SK-N-SH (cell line): ENCODE data around the gene TSC2. TPM values are rescaled to one million over a fixed set of nuclear protein-coding genes. Genes with fewer than 3 reads are reported as not detected.
"Not testable (repeated sequence)": the region's sequence is repeated elsewhere in the genome, so short reads cannot be mapped to it uniquely, and the experiment has no call there.

ENCODE experiments used
- CTCF ChIA-PET: fragments of 300-600, 350-600 bp; formaldehyde crosslinking; extraction: SDS; loops from one replicate; lab custom pipeline; 2021; lab: Yijun Ruan, JAX
- POLR2A ChIA-PET: fragments of 350-600 bp; sonication (Branson Sonifier 250); formaldehyde crosslinking; extraction: SDS; loops from one replicate; lab custom pipeline; 2020; ENCODE audit warnings: antibody characterized with exemption, inconsistent platforms; lab: Yijun Ruan, JAX
- DNase-seq: peaks from one replicate; pipeline ENCODE4 v3.0.0; 2012
- H2AFZ ChIP-seq: fragments of 200-600 bp; sonication (generic); 2 replicates; pipeline ENCODE4 v1.8.1; 2016; ENCODE audit warnings: antibody characterized with exemption, mild to moderate bottlenecking, low read depth
- H3F3A ChIP-seq: fragments of 200-600 bp; sonication (generic); replicated peaks from 2 replicates; pipeline ENCODE3; 2016; ENCODE audit warnings: antibody characterized with exemption, mild to moderate bottlenecking; ENCODE audit not compliant: insufficient read depth
- H3K27ac ChIP-seq, 2 experiments: fragments of 200-500 bp in 1 of 2; fragments of 200-600 bp in 1 of 2; sonication (Bioruptor generic) in 1 of 2; sonication (generic), shearing (Covaris generic) in 1 of 2; 2 replicates each; pipeline versions ENCODE4 v1.5.1 to v1.6.1; 2014 to 2016; ENCODE audit warnings: low read depth in 2 of 2, inconsistent platforms in 1 of 2, low read length in 1 of 2, mild to moderate bottlenecking in 1 of 2, mixed read lengths in 1 of 2
- H3K27me3 ChIP-seq: fragments of 200-600 bp; sonication (generic), shearing (Covaris generic); 2 replicates; pipeline ENCODE4 v1.6.1; 2016; ENCODE audit warnings: mixed run types; ENCODE audit not compliant: insufficient read depth
- H3K36me3 ChIP-seq, 2 experiments: fragments of 200-500 bp in 1 of 2; fragments of 200-600 bp in 1 of 2; sonication (Bioruptor generic) in 1 of 2; sonication (generic) in 1 of 2; replicated peaks in 1 of 2; 2 replicates each; pipeline versions ENCODE3 to v1.5.1; 2014 to 2016; ENCODE audit warnings: low read length in 1 of 2, mild to moderate bottlenecking in 1 of 2; ENCODE audit not compliant: insufficient read depth in 2 of 2, control insufficient read depth in 1 of 2
- H3K4me1 ChIP-seq, 2 experiments: fragments of 200-500 bp in 1 of 2; fragments of 200-600 bp in 1 of 2; sonication (Bioruptor generic) in 1 of 2; sonication (generic), shearing (Covaris generic) in 1 of 2; 2 replicates each; pipeline versions ENCODE4 v1.5.1 to v1.6.1; 2014 to 2016; ENCODE audit warnings: low read depth in 1 of 2, low read length in 1 of 2, mixed run types in 1 of 2; ENCODE audit not compliant: insufficient read depth in 2 of 2, control insufficient read depth in 1 of 2
- H3K4me2 ChIP-seq: fragments of 200-600 bp; sonication (generic), shearing (Covaris generic); 2 replicates; pipeline ENCODE4 v1.6.1; 2017; ENCODE audit warnings: mixed run types
- H3K4me3 ChIP-seq, 2 experiments: fragments of 200-500 bp in 1 of 2; fragments of 200-600 bp in 1 of 2; sonication (Bioruptor generic) in 1 of 2; sonication (generic), shearing (Covaris generic) in 1 of 2; 2 replicates each; pipeline versions ENCODE4 v1.5.1 to v1.8.1; 2014 to 2016; ENCODE audit warnings: low read depth in 2 of 2, inconsistent platforms in 1 of 2, low read length in 1 of 2, mild to moderate bottlenecking in 1 of 2, mixed read lengths in 1 of 2, moderate library complexity in 1 of 2
- H3K79me2 ChIP-seq: fragments of 200-600 bp; sonication (generic); 2 replicates; pipeline ENCODE4 v1.8.1; 2017; ENCODE audit warnings: mild to moderate bottlenecking; ENCODE audit not compliant: insufficient read depth
- H3K9ac ChIP-seq: fragments of 200-600 bp; sonication (generic); 2 replicates; pipeline ENCODE4 v1.6.1; 2017; ENCODE audit warnings: mixed run types
- H3K9me2 ChIP-seq: fragments of 200-600 bp; sonication (generic); 2 replicates; pipeline ENCODE4 v1.6.1; 2017; ENCODE audit warnings: mixed run types
- H3K9me3 ChIP-seq: fragments of 200-600 bp; sonication (generic); 2 replicates; pipeline ENCODE4 v1.6.1; 2017; ENCODE audit warnings: mixed run types, mild to moderate bottlenecking, moderate library complexity
- H4K20me1 ChIP-seq: fragments of 200-600 bp; sonication (generic); 2 replicates; pipeline ENCODE4 v1.6.1; 2017; ENCODE audit warnings: mild to moderate bottlenecking, mixed run types; ENCODE audit not compliant: insufficient read depth
- CHD2 ChIP-seq: fragments of 150-350 bp; IDR thresholded peaks from 2 replicates; pipeline ENCODE4 v1.6.1; 2018; ENCODE audit warnings: low read length; ENCODE audit not compliant: partially characterized antibody
- CTCF ChIP-seq: fragments of 200-600 bp; sonication (generic); IDR thresholded peaks from 2 replicates; pipeline ENCODE4 v1.6.1; 2017; ENCODE audit warnings: antibody characterized with exemption, mild to moderate bottlenecking, moderate library complexity
- FOSL2 ChIP-seq: IDR thresholded peaks from 2 replicates; pipeline ENCODE4 v1.4.0; 2012; ENCODE audit warnings: low read depth, mild to moderate bottlenecking, moderate library complexity, borderline replicate concordance
- GABPA ChIP-seq: IDR thresholded peaks from 2 replicates; pipeline ENCODE4 v1.4.0; 2012; ENCODE audit warnings: low read depth, mild to moderate bottlenecking
- JUND ChIP-seq: IDR thresholded peaks from 2 replicates; pipeline ENCODE4 v1.4.0; 2012
- MAX ChIP-seq: IDR thresholded peaks from 2 replicates; pipeline ENCODE4 v1.4.0; 2012; ENCODE audit warnings: low read depth
- POLR2AphosphoS5 ChIP-seq: IDR thresholded peaks from 2 replicates; pipeline ENCODE4 v1.6.1; 2012; ENCODE audit warnings: low read depth, low read length
- TAF1 ChIP-seq: IDR thresholded peaks from 2 replicates; pipeline ENCODE4 v1.6.1; 2012; ENCODE audit warnings: low read depth, mild to moderate bottlenecking, low read length, moderate library complexity, borderline replicate concordance
- TCF12 ChIP-seq: IDR thresholded peaks from 2 replicates; pipeline ENCODE4 v1.4.0; 2012
- TEAD4 ChIP-seq: IDR thresholded peaks from 2 replicates; pipeline ENCODE4 v1.4.0; 2012; ENCODE audit warnings: mild to moderate bottlenecking, borderline replicate concordance; ENCODE audit not compliant: insufficient read depth
- USF1 ChIP-seq: IDR thresholded peaks from 2 replicates; pipeline ENCODE4 v1.4.0; 2012; ENCODE audit warnings: low read depth, borderline replicate concordance
- YY1 ChIP-seq: IDR thresholded peaks from 2 replicates; pipeline ENCODE4 v1.4.0; 2012; ENCODE audit warnings: low read depth, mild to moderate bottlenecking
- WGBS: methylation state at CpG from one replicate; pipeline ENCODE4 v1.1.6; 2017; ENCODE audit warnings: low lambda C conversion rate; 5-methylcytosine and 5-hydroxymethylcytosine counted together
- polyA plus RNA-seq, 3 experiments: library from polyadenylated mRNA; depleted of rRNA; stranded (reverse); fragments of >200 nt; gene quantifications; 2 replicates each; pipeline ENCODE4 v1.2.3, GENCODE V29; 2012
- TF ChIP-seq, protein P1 (sequence below): fragments of 150-350 bp; IDR thresholded peaks from 2 replicates; pipeline ENCODE4 v1.6.1; 2017; ENCODE audit warnings: antibody characterized with exemption, low read length, low read depth, borderline replicate concordance

TSC2 gene
- polyA plus RNA-seq, 1 of the 3 experiments (the other 2 are of a cell fraction), result 96.1 TPM

- Histone ChIP-seq H3K4me1 (peaks cover 34 to 47% of the 10 kb centered on the region in 2 experiments; a peak in 3 of 4 replicates), H3K9ac (peak overlapping the region; percentile 83), H4K20me1 (peaks cover under 1% of the 10 kb centered on the region; the same call in 1 of the 2 replicates), H3K9me2 (no peaks in the 10 kb centered on the region), H2AFZ (peak overlapping the region; percentile 17; the same call in 1 of the 2 replicates), H3F3A (peaks cover 3% of the 10 kb centered on the region), H3K27me3 (no peaks in the 10 kb centered on the region), H3K36me3 (peaks cover 0 to 13% of the 10 kb centered on the region in 2 experiments), H3K79me2 (peaks cover 21% of the 10 kb centered on the region; the same call in 1 of the 2 replicates), H3K27ac (peak overlapping the region; percentile 86 to 93), H3K4me3 (peak overlapping the region; percentile 3 to 54; a peak in 2 of 4 replicates), H3K4me2 (peak overlapping the region; percentile 94), H3K9me3 (no peaks in the 10 kb centered on the region)
- peak; percentile 83 for DNase-seq
- 14% methylated on average over 18 of the region's 37 CpGs for WGBS
- POLR2A ChIA-PET, result interaction anchor here (1.5 kb wide), 1 partner anchor 14 kb away, joined by 3 read pairs; the partner anchor contains the start of genes NTHL1 and TSC2
- no peak for TF ChIP-seq CTCF
- peak; percentile 18; the same call in 1 of the 2 replicates for TF ChIP-seq GABPA
- TF ChIP-seq, protein P1, sequence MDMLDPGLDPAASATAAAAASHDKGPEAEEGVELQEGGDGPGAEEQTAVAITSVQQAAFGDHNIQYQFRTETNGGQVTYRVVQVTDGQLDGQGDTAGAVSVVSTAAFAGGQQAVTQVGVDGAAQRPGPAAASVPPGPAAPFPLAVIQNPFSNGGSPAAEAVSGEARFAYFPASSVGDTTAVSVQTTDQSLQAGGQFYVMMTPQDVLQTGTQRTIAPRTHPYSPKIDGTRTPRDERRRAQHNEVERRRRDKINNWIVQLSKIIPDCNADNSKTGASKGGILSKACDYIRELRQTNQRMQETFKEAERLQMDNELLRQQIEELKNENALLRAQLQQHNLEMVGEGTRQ, result no peak
- 0 out of 2 replicates have a peak, but pooled peaks have one; percentile 43 for TF ChIP-seq MAX
- peak; percentile 30; the same call in 1 of the 2 replicates for TF ChIP-seq FOSL2
- TF ChIP-seq CHD2, result no peak
- 0 out of 2 replicates have a peak, but pooled peaks have one; percentile 5 for TF ChIP-seq USF1
- no peak for TF ChIP-seq YY1
- TF ChIP-seq TCF12, result peak; percentile 31; the same call in 1 of the 2 replicates
- TF ChIP-seq JUND, result no peak
- TF ChIP-seq TEAD4, result 0 out of 2 replicates have a peak, but pooled peaks have one; percentile 24
- TF ChIP-seq POLR2AphosphoS5, result peak; percentile 22; the same call in 1 of the 2 replicates
- TF ChIP-seq TAF1, result no peak
- CTCF ChIA-PET, result interaction anchor here (0.6 to 2.5 kb wide), 2 partner anchors 10 to 971 kb away, joined by 4 to 12 read pairs; no protein-coding TSS in a partner anchor
These were observed 14.5 kb upstream of the TSC2 start for GRCh38 chr16:2033057-2033908.

- POLR2A ChIA-PET, result interaction anchor here (1.5 kb wide), 1 partner anchor 13 kb away, joined by 3 read pairs; the partner anchor contains the start of genes NTHL1 and TSC2
- not testable (repeated sequence) for H3K9me2 ChIP-seq, DNase-seq, H4K20me1 ChIP-seq, H3F3A ChIP-seq, H3K27me3 ChIP-seq, H3K9me3 ChIP-seq
- peaks cover 33 to 54% of the 10 kb centered on the region in 2 experiments; a peak in 3 of 4 replicates for H3K4me1 ChIP-seq
- H3K36me3 ChIP-seq, result peaks cover 0 to 13% of the 10 kb centered on the region in 2 experiments
- CTCF ChIA-PET, result interaction anchor here (2.5 kb wide), 1 partner anchor 11 kb away, joined by 12 read pairs; no protein-coding TSS in a partner anchor
- H3K27ac ChIP-seq, result peak overlapping the region; percentile 86 to 93
- peak overlapping the region; percentile 94 for H3K4me2 ChIP-seq
- H2AFZ ChIP-seq, result peak overlapping the region; percentile 17; the same call in 1 of the 2 replicates
- peaks cover 20% of the 10 kb centered on the region; the same call in 1 of the 2 replicates for H3K79me2 ChIP-seq
- H3K4me3 ChIP-seq, result peak overlapping the region in 1 of 2 experiments; percentile 54; a peak in 1 of 4 replicates
- WGBS, result 86% methylated on average over 17 of the region's 32 CpGs
- peak overlapping the region; percentile 83 for H3K9ac ChIP-seq
These were observed 13.7 kb upstream of the TSC2 start for GRCh38 chr16:2033909-2034695.
